GM18520 (cell line): ENCODE results near the gene CDKL5.

ENCODE experiments used
- ATAC-seq: cut with Tn5 transposase; IDR thresholded peaks from one replicate; pipeline ENCODE4 v1.9.1; 2021; ENCODE audit not compliant: unreplicated experiment

The CDKL5 gene

GRCh38 chrX:18639280-18639679, 213.9 kb downstream of the CDKL5 start:
- ATAC-seq: no peak

GRCh38 chrX:18640686-18641085, 215.3 kb downstream of the CDKL5 start:
- ATAC-seq: no peak

- ATAC-seq: no peak
Measured at GRCh38 chrX:18643243-18643642, 217.8 kb downstream of the CDKL5 start.

- ATAC-seq: no peak
Measured at GRCh38 chrX:18643853-18644252, 218.4 kb downstream of the CDKL5 start.

- ATAC-seq: no peak
Measured at GRCh38 chrX:18647621-18648020, 222.2 kb downstream of the CDKL5 start.

- no peak for ATAC-seq
Measured at GRCh38 chrX:18649498-18649951, 224.1 kb downstream of the CDKL5 start.

GRCh38 chrX:18650662-18651061, 225.3 kb downstream of the CDKL5 start:
- no peak for ATAC-seq

- ATAC-seq: no peak
Measured at GRCh38 chrX:18652636-18653035, 227.2 kb downstream of the CDKL5 start.

- no peak for ATAC-seq
Measured at GRCh38 chrX:18654875-18655836, 229.7 kb downstream of the CDKL5 start.

GRCh38 chrX:18661273-18661672, 235.9 kb downstream of the CDKL5 start:
- ATAC-seq: no peak

GRCh38 chrX:18664947-18665346, 239.5 kb downstream of the CDKL5 start:
- ATAC-seq: no peak

GRCh38 chrX:18666614-18667013, 241.2 kb downstream of the CDKL5 start:
- no peak for ATAC-seq

GRCh38 chrX:18668071-18668835, 242.8 kb downstream of the CDKL5 start:
- ATAC-seq: no peak

GRCh38 chrX:18672008-18672407, 246.6 kb downstream of the CDKL5 start, which contains the start of gene RS1:
Gene RS1, minus strand, starts transcription at chrX:18672108. Its CDS starts 40 bp downstream, at chrX:18672068.
- no peak for ATAC-seq

- peak; percentile 12 for ATAC-seq
Measured at GRCh38 chrX:18674417-18674787, 249.0 kb downstream of the CDKL5 start.

- peak; percentile 86 for ATAC-seq
Measured at GRCh38 chrX:18674788-18675735, 249.7 kb downstream of the CDKL5 start.

- no peak for ATAC-seq
Measured at GRCh38 chrX:18676050-18676449, 250.6 kb downstream of the CDKL5 start.

- no peak for ATAC-seq
Measured at GRCh38 chrX:18676470-18676869, 251.1 kb downstream of the CDKL5 start.

GRCh38 chrX:18677161-18677869, 251.9 kb downstream of the CDKL5 start:
- ATAC-seq: no peak

GRCh38 chrX:18681996-18682395, 256.6 kb downstream of the CDKL5 start:
- ATAC-seq: no peak
